Testis (tissue), 2 donors: Measurements from ENCODE around the gene RPL41.

Experiments used
- POLR2A ChIP-seq: fragments of 450-650 bp; IDR thresholded peaks from one replicate; pipeline ENCODE4 v1.6.1; 2017; ENCODE audit warnings: antibody characterized with exemption, mild to moderate bottlenecking, moderate library complexity
- TF ChIP-seq, protein P1 (sequence below), 3 experiments: fragments of 450-650 bp in 2 of 3; fragments of 200-600 bp in 1 of 3; sonication (generic) in 1 of 3; IDR thresholded peaks; one replicate each; pipeline ENCODE4 v1.5.1; 2016 to 2019; ENCODE audit warnings: antibody characterized with exemption in 3 of 3, mild to moderate bottlenecking in 2 of 3, moderate library complexity in 1 of 3

DNA sequence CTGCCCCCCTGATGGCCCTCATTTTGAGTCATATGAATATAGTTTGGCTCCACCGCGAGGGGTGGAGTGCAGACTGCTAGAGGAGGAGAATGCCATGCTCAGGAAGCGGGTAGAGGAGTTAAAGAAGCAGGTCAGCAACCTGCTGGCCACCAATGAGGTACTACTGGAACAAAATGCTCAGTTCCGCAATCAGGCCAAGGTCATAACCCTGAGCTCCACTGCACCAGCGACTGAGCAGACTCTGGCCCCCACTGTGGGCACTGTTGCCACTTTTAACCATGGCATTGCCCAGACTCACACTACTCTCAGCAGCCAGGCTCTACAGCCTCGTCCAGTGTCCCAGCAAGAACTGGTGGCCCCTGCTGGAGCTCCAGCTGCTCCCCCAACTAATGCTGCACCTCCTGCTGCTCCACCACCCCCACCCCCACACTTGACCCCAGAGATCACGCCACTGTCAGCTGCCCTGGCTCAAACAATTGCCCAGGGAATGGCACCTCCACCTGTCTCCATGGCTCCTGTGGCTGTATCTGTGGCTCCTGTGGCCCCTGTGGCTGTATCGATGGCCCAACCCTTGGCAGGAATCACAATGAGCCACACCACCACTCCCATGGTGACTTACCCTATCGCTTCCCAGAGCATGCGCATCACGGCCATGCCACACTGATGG is 4.9 kb downstream of the RPL41 start:
- TF ChIP-seq, protein P1, sequence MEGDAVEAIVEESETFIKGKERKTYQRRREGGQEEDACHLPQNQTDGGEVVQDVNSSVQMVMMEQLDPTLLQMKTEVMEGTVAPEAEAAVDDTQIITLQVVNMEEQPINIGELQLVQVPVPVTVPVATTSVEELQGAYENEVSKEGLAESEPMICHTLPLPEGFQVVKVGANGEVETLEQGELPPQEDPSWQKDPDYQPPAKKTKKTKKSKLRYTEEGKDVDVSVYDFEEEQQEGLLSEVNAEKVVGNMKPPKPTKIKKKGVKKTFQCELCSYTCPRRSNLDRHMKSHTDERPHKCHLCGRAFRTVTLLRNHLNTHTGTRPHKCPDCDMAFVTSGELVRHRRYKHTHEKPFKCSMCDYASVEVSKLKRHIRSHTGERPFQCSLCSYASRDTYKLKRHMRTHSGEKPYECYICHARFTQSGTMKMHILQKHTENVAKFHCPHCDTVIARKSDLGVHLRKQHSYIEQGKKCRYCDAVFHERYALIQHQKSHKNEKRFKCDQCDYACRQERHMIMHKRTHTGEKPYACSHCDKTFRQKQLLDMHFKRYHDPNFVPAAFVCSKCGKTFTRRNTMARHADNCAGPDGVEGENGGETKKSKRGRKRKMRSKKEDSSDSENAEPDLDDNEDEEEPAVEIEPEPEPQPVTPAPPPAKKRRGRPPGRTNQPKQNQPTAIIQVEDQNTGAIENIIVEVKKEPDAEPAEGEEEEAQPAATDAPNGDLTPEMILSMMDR (IDR thresholded peaks at IDR 0.05) = no peak
- TF ChIP-seq POLR2A = no peak
